Epithelial cell of proximal tubule (primary cell): ENCODE measurements around the gene ISG15. TPM values are rescaled to one million over a fixed set of nuclear protein-coding genes. Genes with fewer than 3 reads are reported as not detected.

ENCODE experiments used
- DNase-seq: peaks from one replicate; pipeline ENCODE4 v3.0.0-alpha.2; 2011; ENCODE audit warnings: low read depth
- H3K4me3 ChIP-seq: 2 replicates; pipeline ENCODE4 v1.5.1; 2011; ENCODE audit warnings: low read depth, mild to moderate bottlenecking, low read length
- total RNA-seq: library from RNA; depleted of rRNA; stranded (reverse); fragments of >200 nt; gene quantifications from 2 replicates; pipeline ENCODE4 v1.2.3, GENCODE V29; 2015
- TF ChIP-seq, protein P1 (sequence below): conservative IDR thresholded peaks from 2 replicates; pipeline ENCODE4 v1.5.1; 2012; ENCODE audit warnings: low read depth, mild to moderate bottlenecking, low read length

Gene ISG15
- total RNA-seq, 1 donor from 2014 or later = 75.6 TPM

DNA sequence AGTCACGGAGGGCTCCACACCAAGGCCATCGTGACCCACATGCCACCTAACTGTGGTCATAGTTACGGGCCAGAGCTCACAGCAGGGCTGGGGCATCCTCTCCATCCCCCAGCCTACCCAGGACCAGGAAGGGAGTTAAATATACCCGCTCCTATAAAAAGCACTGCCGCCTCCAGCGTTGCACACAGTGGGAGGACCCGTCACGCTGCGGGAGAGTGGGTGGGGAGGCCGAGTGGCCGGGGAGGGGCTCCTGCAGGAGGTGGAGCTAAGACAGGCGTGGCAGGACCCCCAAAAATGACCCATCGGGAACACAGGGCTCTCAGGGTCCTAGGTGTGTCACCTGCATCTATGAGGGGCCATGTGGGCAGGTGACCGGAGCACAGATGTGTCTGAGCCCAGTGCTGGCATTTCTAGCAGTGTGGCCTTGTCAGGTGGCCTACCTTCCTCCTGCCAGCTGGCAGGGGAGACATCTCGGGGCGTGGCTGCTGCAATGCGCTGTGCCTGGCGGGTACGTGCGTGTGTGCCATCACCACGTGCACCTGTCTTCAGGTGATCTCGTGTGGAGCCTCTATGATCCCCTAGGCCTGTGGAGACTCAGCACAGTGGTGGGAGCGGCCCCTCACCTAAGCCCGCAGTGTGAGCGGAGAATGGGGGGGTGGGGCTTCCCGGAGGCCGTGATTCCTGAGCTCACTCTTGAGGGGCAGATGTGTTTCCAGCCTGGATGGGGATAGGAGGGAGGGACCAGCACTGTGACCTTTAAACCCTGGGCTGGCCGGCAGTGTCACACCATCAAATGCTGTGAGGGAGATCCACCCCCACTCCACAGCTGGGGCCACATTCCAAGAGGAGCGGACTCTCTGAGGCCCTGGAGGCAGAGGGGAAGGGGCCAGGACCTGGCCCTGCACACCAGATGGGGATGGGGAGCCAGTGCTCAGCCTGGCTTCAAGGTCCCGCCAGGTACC lies 24.4 kb downstream of the ISG15 start:
- no peak for DNase-seq
- no peak overlapping the region for H3K4me3 ChIP-seq
- TF ChIP-seq, protein P1, sequence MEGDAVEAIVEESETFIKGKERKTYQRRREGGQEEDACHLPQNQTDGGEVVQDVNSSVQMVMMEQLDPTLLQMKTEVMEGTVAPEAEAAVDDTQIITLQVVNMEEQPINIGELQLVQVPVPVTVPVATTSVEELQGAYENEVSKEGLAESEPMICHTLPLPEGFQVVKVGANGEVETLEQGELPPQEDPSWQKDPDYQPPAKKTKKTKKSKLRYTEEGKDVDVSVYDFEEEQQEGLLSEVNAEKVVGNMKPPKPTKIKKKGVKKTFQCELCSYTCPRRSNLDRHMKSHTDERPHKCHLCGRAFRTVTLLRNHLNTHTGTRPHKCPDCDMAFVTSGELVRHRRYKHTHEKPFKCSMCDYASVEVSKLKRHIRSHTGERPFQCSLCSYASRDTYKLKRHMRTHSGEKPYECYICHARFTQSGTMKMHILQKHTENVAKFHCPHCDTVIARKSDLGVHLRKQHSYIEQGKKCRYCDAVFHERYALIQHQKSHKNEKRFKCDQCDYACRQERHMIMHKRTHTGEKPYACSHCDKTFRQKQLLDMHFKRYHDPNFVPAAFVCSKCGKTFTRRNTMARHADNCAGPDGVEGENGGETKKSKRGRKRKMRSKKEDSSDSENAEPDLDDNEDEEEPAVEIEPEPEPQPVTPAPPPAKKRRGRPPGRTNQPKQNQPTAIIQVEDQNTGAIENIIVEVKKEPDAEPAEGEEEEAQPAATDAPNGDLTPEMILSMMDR = no peak

DNA sequence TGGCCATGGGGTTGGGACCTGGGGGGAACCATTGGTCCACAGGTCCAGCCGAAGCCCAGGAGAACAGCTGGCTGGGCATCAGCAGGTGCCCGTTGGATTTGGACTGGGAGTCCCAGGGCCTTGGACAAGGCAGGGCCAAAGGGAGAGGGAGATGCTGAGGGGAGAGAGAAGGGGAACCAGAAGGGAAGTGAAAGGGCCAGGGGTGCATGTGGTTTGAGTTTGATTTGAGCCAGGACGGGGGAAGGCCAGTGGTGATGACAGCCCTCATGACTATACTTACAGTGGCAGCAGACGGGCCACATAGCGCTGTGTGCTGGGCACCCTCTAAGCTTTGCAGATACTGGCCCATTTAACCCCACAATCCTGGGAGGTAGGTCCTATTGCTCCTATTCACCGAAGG lies 25.4 kb downstream of the ISG15 start:
- no peak for DNase-seq
- TF ChIP-seq, protein P1 = no peak
- H3K4me3 ChIP-seq = no peak overlapping the region

DNA sequence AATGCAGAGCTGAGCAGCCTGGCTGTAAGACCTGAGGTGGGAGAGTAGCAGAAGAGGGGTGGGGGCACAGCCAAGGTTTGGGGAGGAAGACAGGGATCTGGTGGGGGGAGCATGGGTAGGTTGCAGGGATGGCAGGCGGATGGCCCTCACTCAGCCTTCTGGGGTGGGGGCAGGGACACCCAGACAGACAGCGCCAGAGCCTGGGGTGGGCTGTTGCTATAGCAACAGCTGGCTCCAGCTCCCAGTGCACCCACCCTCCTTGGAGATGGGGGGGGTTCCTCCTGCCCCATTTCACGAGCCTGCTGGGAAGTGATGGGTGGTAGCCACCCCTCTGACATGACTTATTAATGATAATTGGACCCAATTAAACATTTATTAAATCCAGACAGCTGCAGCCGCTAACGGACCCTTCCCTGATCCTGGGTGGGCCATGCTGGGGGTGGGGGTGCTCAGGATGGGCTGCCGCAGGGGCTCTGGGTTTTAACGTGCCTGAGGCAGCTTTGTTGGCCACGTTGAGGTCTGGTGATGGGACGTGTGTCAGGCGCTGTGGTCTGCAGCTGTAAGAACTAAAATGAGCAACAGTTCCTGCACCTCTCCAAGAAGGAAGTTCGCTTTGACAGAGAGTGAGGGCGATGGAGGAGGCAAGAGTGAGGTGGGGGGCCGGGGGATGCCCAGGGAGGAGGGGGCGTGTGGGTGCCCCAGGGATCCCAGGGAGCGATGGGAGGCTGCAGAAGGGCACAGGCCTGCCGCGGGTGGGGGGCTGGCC lies 26.0 kb downstream of the ISG15 start:
- no peak for DNase-seq
- TF ChIP-seq, protein P1 = no peak
- H3K4me3 ChIP-seq = no peak overlapping the region

DNA sequence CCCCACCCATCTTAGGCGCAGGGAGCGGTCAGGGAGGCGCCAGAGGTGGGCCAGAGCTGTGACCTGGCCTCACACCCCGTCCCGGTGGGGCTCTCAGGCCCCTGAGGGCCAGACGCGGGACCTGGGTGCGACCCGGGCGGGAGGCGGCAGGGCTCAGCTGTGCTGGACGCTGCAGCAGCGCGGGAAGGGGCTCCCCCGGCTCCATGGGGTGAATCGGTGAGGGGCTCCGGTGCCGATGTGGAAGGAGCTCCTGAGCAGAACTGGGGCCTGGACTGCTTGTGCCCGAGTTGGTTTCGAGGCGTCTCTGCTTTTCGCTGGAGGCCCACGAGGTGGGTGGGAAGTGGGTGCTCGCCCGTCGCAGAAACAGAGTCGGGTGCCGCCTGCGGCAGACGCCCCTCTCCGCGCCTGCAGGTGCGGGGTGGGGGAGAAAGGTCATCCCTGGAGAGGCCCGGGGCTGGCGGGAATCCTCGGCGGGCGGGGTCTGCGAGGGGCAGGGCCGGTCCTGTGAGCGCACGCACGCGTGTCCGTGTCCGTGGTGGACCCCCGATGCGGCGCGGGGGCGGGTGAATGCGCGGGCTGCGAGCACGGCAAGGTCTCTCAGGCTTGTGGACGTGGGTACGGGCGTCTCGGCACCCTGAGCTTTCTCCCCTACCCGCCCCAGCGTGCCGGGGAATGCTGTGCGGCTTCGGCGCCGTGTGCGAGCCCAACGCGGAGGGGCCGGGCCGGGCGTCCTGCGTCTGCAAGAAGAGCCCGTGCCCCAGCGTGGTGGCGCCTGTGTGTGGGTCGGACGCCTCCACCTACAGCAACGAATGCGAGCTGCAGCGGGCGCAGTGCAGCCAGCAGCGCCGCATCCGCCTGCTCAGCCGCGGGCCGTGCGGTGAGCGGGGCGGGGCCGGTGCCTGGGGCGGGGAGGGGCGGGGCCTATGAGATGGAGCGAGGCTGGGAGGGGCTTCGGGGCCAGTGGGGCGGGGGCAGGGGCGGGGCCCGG lies 27.0 kb downstream of the ISG15 start:
- peak overlapping the region; percentile 6 for H3K4me3 ChIP-seq
- DNase-seq = no peak
- TF ChIP-seq, protein P1 = no peak

DNA sequence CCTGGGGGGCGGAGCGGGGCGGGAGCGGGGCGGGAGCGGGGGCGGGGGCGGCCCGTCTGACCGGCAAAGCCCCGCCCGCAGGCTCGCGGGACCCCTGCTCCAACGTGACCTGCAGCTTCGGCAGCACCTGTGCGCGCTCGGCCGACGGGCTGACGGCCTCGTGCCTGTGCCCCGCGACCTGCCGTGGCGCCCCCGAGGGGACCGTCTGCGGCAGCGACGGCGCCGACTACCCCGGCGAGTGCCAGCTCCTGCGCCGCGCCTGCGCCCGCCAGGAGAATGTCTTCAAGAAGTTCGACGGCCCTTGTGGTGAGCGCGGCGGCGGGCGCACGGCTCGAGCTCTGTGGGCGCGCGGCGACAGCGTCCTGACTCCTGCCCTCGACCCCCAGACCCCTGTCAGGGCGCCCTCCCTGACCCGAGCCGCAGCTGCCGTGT lies 27.8 kb downstream of the ISG15 start:
- DNase-seq = no peak
- H3K4me3 ChIP-seq = no peak overlapping the region
- TF ChIP-seq, protein P1 = no peak

DNA sequence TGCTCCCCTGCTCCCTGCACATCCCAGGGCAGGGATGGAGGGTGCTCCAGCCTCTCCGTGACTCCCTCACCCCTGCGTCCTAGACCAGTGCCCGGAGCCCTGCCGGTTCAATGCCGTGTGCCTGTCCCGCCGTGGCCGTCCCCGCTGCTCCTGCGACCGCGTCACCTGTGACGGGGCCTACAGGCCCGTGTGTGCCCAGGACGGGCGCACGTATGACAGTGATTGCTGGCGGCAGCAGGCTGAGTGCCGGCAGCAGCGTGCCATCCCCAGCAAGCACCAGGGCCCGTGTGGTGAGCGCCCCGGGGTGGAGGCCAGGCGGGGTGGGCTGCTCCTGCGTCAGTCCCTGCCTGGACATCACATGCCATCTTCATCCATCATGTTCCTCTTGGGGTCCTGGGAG lies 28.6 kb downstream of the ISG15 start:
- no peak overlapping the region for H3K4me3 ChIP-seq
- TF ChIP-seq, protein P1 = no peak
- no peak for DNase-seq
